Esophagus squamous epithelium (tissue), 5 donors: Measurements from ENCODE around the gene SEBOX. TPM values are rescaled to one million over a fixed set of nuclear protein-coding genes. Genes with fewer than 3 reads are reported as not detected.
A peak's percentile ranks its signal among the peaks of the same experiment; 100 is the strongest.

Experiments
- DNase-seq: peaks from one replicate; lab custom pipeline; 2025; lab: John Stamatoyannopoulos, UW
- H3K27ac ChIP-seq, 4 donors: fragments of 200-600 bp; sonication (generic); one replicate each; pipeline ENCODE4 v1.5.1; 2016 to 2019; ENCODE audit warnings: mild to moderate bottlenecking in 1 of 4
- H3K27me3 ChIP-seq, 4 donors: fragments of 200-600 bp; sonication (generic); 1 replicate in 3 of 4; 2 replicates in 1 of 4; pipeline versions ENCODE4 v1.5.1 to v1.6.0; 2017 to 2021; ENCODE audit warnings: antibody characterized with exemption in 1 of 4
- H3K36me3 ChIP-seq, 3 donors: fragments of 200-600 bp; sonication (generic); one replicate each; pipeline ENCODE4 v1.5.1; 2016 to 2019
- H3K4me1 ChIP-seq, 3 donors: fragments of 200-600 bp; sonication (generic); one replicate each; pipeline ENCODE4 v1.5.1; 2017 to 2019
- H3K4me3 ChIP-seq, 4 donors: fragments of 200-600 bp; sonication (generic); 1 replicate in 3 of 4; 2 replicates in 1 of 4; pipeline ENCODE4 v1.5.1; 2016 to 2019; ENCODE audit warnings: mild to moderate bottlenecking in 2 of 4, moderate library complexity in 1 of 4
- H3K9me3 ChIP-seq, 3 donors: fragments of 200-600 bp; sonication (generic); one replicate each; pipeline ENCODE4 v1.5.1; 2016 to 2019
- CTCF ChIP-seq, 6 experiments: fragments of 450-650 bp in 4 of 6; fragments of 200-600 bp in 2 of 6; sonication (generic) in 2 of 6; IDR thresholded peaks; one replicate each; pipeline ENCODE4 v1.5.1; 2016 to 2019; ENCODE audit warnings: antibody characterized with exemption in 6 of 6, mild to moderate bottlenecking in 4 of 6, moderate library complexity in 4 of 6
- POLR2A ChIP-seq, 4 donors: fragments of 450-650 bp; IDR thresholded peaks; one replicate each; pipeline ENCODE4 v1.6.1; 2017; ENCODE audit warnings: antibody characterized with exemption in 4 of 4, mild to moderate bottlenecking in 4 of 4, moderate library complexity in 3 of 4
- WGBS, 2 donors: methylation state at CpG; one replicate each; pipeline ENCODE4 v1.1.5; 2018; 5-methylcytosine and 5-hydroxymethylcytosine counted together
- intact Hi-C: fragments of 100-400 bp; cut with DNase I; formaldehyde crosslinking; loops from one replicate; pipeline ENCODE4 v1.15.0; 2022
- total RNA-seq, 4 donors: library from RNA; depleted of rRNA; stranded (reverse); fragments of >200 nt; gene quantifications; one replicate each; pipeline ENCODE4 v1.1.0, GENCODE V29; 2016
- donor health status: DM: yes; HTN: yes; CAD: no.

SEBOX gene
- total RNA-seq, 4 donors from 2014 or later, result not detected

- Histone ChIP-seq H3K27me3 (peaks cover 0 to 10% (median 0%) of the 10 kb centered on the region in 4 donors), H3K9me3 (no peaks in the 10 kb centered on the region), H3K4me1 (peaks cover 12 to 36% (median 17%) of the 10 kb centered on the region in 3 donors), H3K27ac (peak overlapping the region in 3 of 4 donors; percentile 46 to 80 (median 78)), H3K36me3 (no peaks in the 10 kb centered on the region), H3K4me3 (peak overlapping the region; percentile 38 to 69 (median 56))
- intact Hi-C loops, result no loop called here
- DNase-seq, result no peak
- TF ChIP-seq POLR2A (IDR thresholded peaks at IDR 0.05) (no peak), CTCF (IDR thresholded peaks at IDR 0.05) (no peak)
- WGBS, 2 donors, result 29 to 70% methylated on average over 6 to 9 of the region's 53 CpGs
Measured at GRCh38 chr17:28372203-28372944, 7.4 kb upstream of the SEBOX start.

- DNase-seq, result peak; percentile 33
- H3K27ac ChIP-seq, result peak within 1 kb of the TSS; percentile 46 to 80 (median 78)
- peaks cover 0 to 10% (median 0%) of the 10 kb centered on the region in 4 donors for H3K27me3 ChIP-seq
- H3K4me1 ChIP-seq, result peaks cover 12 to 36% (median 17%) of the 10 kb centered on the region in 3 donors
- peak within 1 kb of the TSS; percentile 38 to 69 (median 56) for H3K4me3 ChIP-seq
- whole genome bisulfite sequencing, 2 donors, result 0 to 1% methylated on average over 27 to 38 of the region's 80 CpGs
- no peaks in the 10 kb centered on the region for H3K9me3 ChIP-seq
- intact Hi-C loops, result no loop called here
- TF ChIP-seq POLR2A (IDR thresholded peaks at IDR 0.05) (no peak), CTCF (IDR thresholded peaks at IDR 0.05) (no peak)
- no peaks in the 10 kb centered on the region for H3K36me3 ChIP-seq
Measured at GRCh38 chr17:28371245-28372202, 6.5 kb upstream of the SEBOX start, which contains the start of gene SARM1. Gene SARM1, plus strand, starts transcription at chr17:28371694. Its CDS starts 339 bp downstream, at chr17:28372033.

GRCh38 chr17:28370744-28371103, 5.7 kb upstream of the SEBOX start:
- H3K9me3 ChIP-seq, result no peaks in the 10 kb centered on the region
- no peak for DNase-seq
- H3K4me3 ChIP-seq, result peak overlapping the region in 1 of 4 donors; percentile 69
- no peaks in the 10 kb centered on the region for H3K36me3 ChIP-seq
- no peak for TF ChIP-seq CTCF (IDR thresholded peaks at IDR 0.05)
- no peak for TF ChIP-seq POLR2A (IDR thresholded peaks at IDR 0.05)
- 18 to 56% methylated on average over 1 of the region's 1 CpG for WGBS, 2 donors
- peak overlapping the region; percentile 30 to 80 (median 78) for H3K27ac ChIP-seq
- intact Hi-C loops, result no loop called here
- H3K4me1 ChIP-seq, result peaks cover 12 to 36% (median 17%) of the 10 kb centered on the region in 3 donors
- peaks cover 0 to 10% (median 0%) of the 10 kb centered on the region in 4 donors for H3K27me3 ChIP-seq

GRCh38 chr17:28370035-28370743, 5.2 kb upstream of the SEBOX start, which contains the start of gene VTN:
Gene VTN, minus strand, starts transcription at chr17:28370307. Its CDS starts 104 bp downstream, at chr17:28370203.
- WGBS, 2 donors, result 0 to 3% methylated on average over 1 to 2 of the region's 8 CpGs
- TF ChIP-seq CTCF (IDR thresholded peaks at IDR 0.05), result no peak
- TF ChIP-seq POLR2A (IDR thresholded peaks at IDR 0.05), result no peak
- intact Hi-C loops, result no loop called here

More at GRCh38 chr17:28370035-28370743, 5.2 kb upstream of the SEBOX start, which contains the start of gene VTN:
- Histone ChIP-seq H3K27ac (peak within 1 kb of the TSS; percentile 30 to 80 (median 78)), H3K36me3 (peaks cover 0 to 3% (median 0%) of the 10 kb centered on the region in 3 donors), H3K27me3 (peaks cover 0 to 10% (median 0%) of the 10 kb centered on the region in 4 donors), H3K4me3 (peak within 1 kb of the TSS; percentile 38 to 69 (median 56)), H3K9me3 (no peaks in the 10 kb centered on the region), H3K4me1 (peaks cover 12 to 36% (median 17%) of the 10 kb centered on the region in 3 donors)
- DNase-seq, result no peak
